Prostate gland (tissue), 2 donors: Measurements from ENCODE around the gene GAPT. TPM values are rescaled to one million over a fixed set of nuclear protein-coding genes. Genes with fewer than 3 reads are reported as not detected.

Source experiments
- DNase-seq: peaks from one replicate; pipeline ENCODE4 v3.0.0-alpha.2; 2019; ENCODE audit warnings: low spot score
- H3K27ac ChIP-seq, 2 donors: fragments of 200-600 bp; sonication (generic); 2 replicates each; pipeline ENCODE4 v1.5.1; 2017 to 2019
- H3K27me3 ChIP-seq: fragments of 200-600 bp; sonication (generic); replicated peaks from 2 replicates; pipeline ENCODE4 v1.5.1; 2019; ENCODE audit not compliant: insufficient read depth
- H3K36me3 ChIP-seq, 2 donors: fragments of 200-600 bp; sonication (generic); 1 replicate in 1 of 2; 2 replicates in 1 of 2; pipeline versions ENCODE4 v1.5.1 to v1.8.1; 2017 to 2019
- H3K4me1 ChIP-seq: fragments of 200-600 bp; sonication (generic); replicated peaks from 2 replicates; pipeline ENCODE4 v1.5.1; 2019
- H3K4me3 ChIP-seq, 2 donors: fragments of 200-600 bp; sonication (generic); 2 replicates each; pipeline ENCODE4 v1.5.1; 2017 to 2019
- H3K9me3 ChIP-seq: fragments of 200-600 bp; sonication (generic); 2 replicates; pipeline ENCODE4 v1.5.1; 2017
- CTCF ChIP-seq, 4 experiments: fragments of 200-600 bp in 2 of 4; fragments of 450-650 bp in 2 of 4; sonication (generic) in 2 of 4; IDR thresholded peaks; 1 replicate in 3 of 4; 2 replicates in 1 of 4; pipeline ENCODE4 v1.5.1; 2016 to 2019; ENCODE audit warnings: antibody characterized with exemption in 4 of 4, mild to moderate bottlenecking in 2 of 4, moderate library complexity in 2 of 4
- POLR2A ChIP-seq: fragments of 450-650 bp; IDR thresholded peaks from one replicate; pipeline ENCODE4 v1.6.1; 2016; ENCODE audit warnings: antibody characterized with exemption, mild to moderate bottlenecking
- POLR2AphosphoS5 ChIP-seq: sonication (generic); formaldehyde crosslinking; IDR thresholded peaks from one replicate; pipeline ENCODE4 v1.6.1; 2017; ENCODE audit warnings: antibody characterized with exemption
- WGBS: methylation state at CpG from one replicate; pipeline ENCODE4 v1.1.5; 2018; 5-methylcytosine and 5-hydroxymethylcytosine counted together
- intact Hi-C: fragments of 100-400 bp; cut with DNase I; formaldehyde crosslinking; loops from one replicate; pipeline ENCODE4 v1.14.2; 2022
- total RNA-seq, 2 donors: library from RNA; depleted of rRNA; stranded (reverse); fragments of >200 nt; gene quantifications; one replicate each; pipeline ENCODE4 v1.1.0, GENCODE V29; 2016

Gene GAPT
- total RNA-seq, 2 donors from 2014 or later = 0.36 to 3.0 TPM

- no peaks in the 10 kb centered on the region for H3K9me3 ChIP-seq
- intact Hi-C loops = no loop called here
- H3K27ac ChIP-seq = no peak overlapping the region
- no peaks in the 10 kb centered on the region for H3K4me1 ChIP-seq
- no peak overlapping the region for H3K4me3 ChIP-seq
- H3K36me3 ChIP-seq = no peaks in the 10 kb centered on the region
- WGBS = 12% methylated on average over 2 of the region's 2 CpGs
- no peaks in the 10 kb centered on the region for H3K27me3 ChIP-seq
- no peak for DNase-seq
- TF ChIP-seq POLR2AphosphoS5 = no peak
- TF ChIP-seq POLR2A = no peak
- TF ChIP-seq CTCF (IDR thresholded peaks at IDR 0.05) = no peak
Measured at GRCh38 chr5:58505971-58506640, 14.9 kb downstream of the GAPT start.

DNA sequence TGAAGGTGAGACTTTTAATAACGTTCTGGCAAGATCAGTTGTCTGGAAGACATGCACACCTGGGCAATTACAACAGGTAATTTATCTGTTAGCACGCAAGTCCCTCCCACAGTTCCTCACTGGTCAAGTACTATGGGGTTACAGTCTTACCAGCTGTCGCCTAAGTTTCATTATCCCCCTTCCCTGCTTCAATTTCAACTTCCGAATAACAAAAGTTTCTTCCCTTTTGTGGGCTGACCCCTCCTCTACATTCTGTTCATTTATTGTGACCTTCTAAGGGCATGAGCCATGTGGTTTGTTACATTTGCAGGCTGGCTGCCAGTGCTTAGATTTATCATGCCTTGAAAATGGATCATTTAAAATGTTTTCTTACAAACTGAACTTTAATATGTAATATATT, 16.5 kb downstream of the GAPT start:
- 50% methylated on average over 4 of the region's 4 CpGs for WGBS
- no peak for DNase-seq
- intact Hi-C loops = no loop called here
- Histone ChIP-seq H3K27ac (no peak overlapping the region), H3K4me3 (no peak overlapping the region), H3K27me3 (no peaks in the 10 kb centered on the region), H3K36me3 (no peaks in the 10 kb centered on the region), H3K4me1 (no peaks in the 10 kb centered on the region), H3K9me3 (no peaks in the 10 kb centered on the region)
- TF ChIP-seq POLR2A (no peak), POLR2AphosphoS5 (no peak), CTCF (IDR thresholded peaks at IDR 0.05) (no peak)

DNA sequence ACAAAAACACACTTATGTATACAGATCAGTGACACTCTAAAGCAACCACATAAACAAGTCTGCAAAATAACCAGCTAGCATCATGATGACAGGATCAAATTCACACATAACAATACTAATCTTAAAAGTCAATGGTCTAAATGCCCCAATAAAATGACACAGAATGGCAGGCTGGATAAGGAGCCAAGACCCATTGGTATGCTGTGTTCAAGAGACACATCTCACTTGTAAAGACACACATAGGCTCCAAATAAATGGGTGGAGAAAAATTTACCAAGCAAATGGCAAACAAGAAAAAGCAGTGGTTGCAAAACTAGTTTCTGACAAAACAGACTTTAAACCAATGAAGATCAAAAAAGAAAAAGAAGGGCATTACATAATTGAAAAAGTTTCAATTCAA, 26.0 kb downstream of the GAPT start:
- TF ChIP-seq CTCF (IDR thresholded peaks at IDR 0.05) (no peak), POLR2A (no peak), POLR2AphosphoS5 (no peak)
- no peak overlapping the region for H3K4me3 ChIP-seq
- intact Hi-C loops = no loop called here
- no peaks in the 10 kb centered on the region for H3K27me3 ChIP-seq
- H3K4me1 ChIP-seq = no peaks in the 10 kb centered on the region
- no peak overlapping the region for H3K27ac ChIP-seq
- no peaks in the 10 kb centered on the region for H3K36me3 ChIP-seq
- no peaks in the 10 kb centered on the region for H3K9me3 ChIP-seq
- DNase-seq = no peak

- Histone ChIP-seq H3K9me3 (no peaks in the 10 kb centered on the region), H3K36me3 (no peaks in the 10 kb centered on the region), H3K4me3 (no peak overlapping the region), H3K27me3 (no peaks in the 10 kb centered on the region), H3K27ac (no peak overlapping the region), H3K4me1 (no peaks in the 10 kb centered on the region)
- DNase-seq = no peak
- intact Hi-C loops = no loop called here
- TF ChIP-seq POLR2AphosphoS5 (no peak), CTCF (IDR thresholded peaks at IDR 0.05) (no peak), POLR2A (no peak)
Measured at GRCh38 chr5:58523956-58524355, 32.7 kb downstream of the GAPT start.

DNA sequence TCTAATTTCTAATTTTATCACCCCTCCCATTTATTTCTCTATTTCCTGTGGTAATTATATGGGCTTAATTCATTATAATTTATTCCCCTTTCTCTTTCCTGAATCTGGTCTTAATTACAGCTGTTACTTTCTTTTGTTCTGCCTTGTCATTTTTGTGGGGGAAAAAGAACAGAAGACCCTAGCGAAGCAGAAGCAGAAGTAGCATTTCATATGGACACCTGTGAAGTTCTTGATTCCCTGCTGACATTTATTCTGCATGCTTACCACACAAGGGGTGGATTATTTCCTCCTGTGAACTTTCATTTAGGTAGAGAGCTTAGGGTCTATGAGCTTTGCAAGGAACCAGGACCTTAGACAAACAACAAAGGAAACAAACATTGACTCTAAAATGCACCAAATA, 33.3 kb downstream of the GAPT start:
- 67% methylated on average over 1 of the region's 1 CpG for WGBS
- H3K9me3 ChIP-seq = no peaks in the 10 kb centered on the region
- H3K36me3 ChIP-seq = no peaks in the 10 kb centered on the region
- no peak overlapping the region for H3K27ac ChIP-seq
- no peaks in the 10 kb centered on the region for H3K27me3 ChIP-seq
- TF ChIP-seq POLR2AphosphoS5 = no peak
- TF ChIP-seq POLR2A = no peak
- TF ChIP-seq CTCF (IDR thresholded peaks at IDR 0.05) = no peak
- H3K4me3 ChIP-seq = no peak overlapping the region
- DNase-seq = no peak
- no peaks in the 10 kb centered on the region for H3K4me1 ChIP-seq
- intact Hi-C loops = no loop called here
